HEK293T (cell line): Measurements from ENCODE around the gene EFHB.

Source experiments
- CTCF ChIA-PET: fragments of 350-600 bp; formaldehyde crosslinking; extraction: SDS; loops from one replicate; lab custom pipeline; 2021; ENCODE audit warnings: antibody characterized with exemption, inconsistent platforms; lab: Yijun Ruan, JAX
- POLR2A ChIA-PET: fragments of 350-600 bp; formaldehyde crosslinking; extraction: SDS; loops from one replicate; lab custom pipeline; 2020; ENCODE audit warnings: antibody characterized with exemption, inconsistent platforms; lab: Yijun Ruan, JAX
- DNase-seq: peaks from one replicate; pipeline ENCODE4 v3.0.0; 2012; ENCODE audit warnings: mixed read lengths; ENCODE audit errors: extremely low spot score
- ARNT ChIP-seq: fragments of 450-650 bp; IDR thresholded peaks from 2 replicates; pipeline ENCODE4 v1.6.1; 2017; ENCODE audit warnings: mild to moderate bottlenecking
- BHLHE40 ChIP-seq: fragments of 450-650 bp; IDR thresholded peaks from 2 replicates; pipeline ENCODE4 v1.6.1; 2016; ENCODE audit warnings: mild to moderate bottlenecking, moderate library complexity, borderline replicate concordance
- CTBP1 ChIP-seq: fragments of 450-650 bp; IDR thresholded peaks from 2 replicates; pipeline ENCODE4 v1.6.1; 2016; ENCODE audit warnings: borderline replicate concordance
- ELF4 ChIP-seq: fragments of 450-650 bp; IDR thresholded peaks from 2 replicates; pipeline ENCODE4 v1.6.1; 2017; ENCODE audit warnings: antibody characterized with exemption
- FOXA1 ChIP-seq: fragments of 450-650 bp; IDR thresholded peaks from 2 replicates; pipeline ENCODE4 v1.6.1; 2016; ENCODE audit warnings: mild to moderate bottlenecking
- FOXK2 ChIP-seq: fragments of 450-650 bp; IDR thresholded peaks from 2 replicates; pipeline ENCODE4 v1.6.1; 2016; ENCODE audit warnings: mild to moderate bottlenecking
- FOXM1 ChIP-seq: fragments of 450-650 bp; IDR thresholded peaks from 2 replicates; pipeline ENCODE4 v1.6.1; 2017; ENCODE audit warnings: mild to moderate bottlenecking, borderline replicate concordance
- HDGF ChIP-seq: fragments of 450-650 bp; IDR thresholded peaks from 2 replicates; pipeline ENCODE4 v1.6.1; 2017; ENCODE audit warnings: antibody characterized with exemption, borderline replicate concordance
- L3MBTL2 ChIP-seq: fragments of 450-650 bp; conservative IDR thresholded peaks from 2 replicates; pipeline ENCODE4 v1.6.1; 2016; ENCODE audit warnings: mild to moderate bottlenecking
- LEF1 ChIP-seq: fragments of 450-650 bp; IDR thresholded peaks from 2 replicates; pipeline ENCODE4 v1.6.1; 2017; ENCODE audit warnings: mild to moderate bottlenecking, borderline replicate concordance
- NFRKB ChIP-seq: fragments of 450-650 bp; IDR thresholded peaks from 2 replicates; pipeline ENCODE4 v1.6.1; 2016; ENCODE audit warnings: mild to moderate bottlenecking, moderate library complexity
- PKNOX1 ChIP-seq: fragments of 450-650 bp; IDR thresholded peaks from 2 replicates; pipeline ENCODE4 v1.6.1; 2016
- SP1 ChIP-seq: fragments of 450-650 bp; IDR thresholded peaks from 2 replicates; pipeline ENCODE4 v1.6.1; 2017
- SUZ12 ChIP-seq: fragments of 450-650 bp; IDR thresholded peaks from 2 replicates; pipeline ENCODE4 v1.6.1; 2016; ENCODE audit warnings: mild to moderate bottlenecking
- TARDBP ChIP-seq: fragments of 450-650 bp; IDR thresholded peaks from 2 replicates; pipeline ENCODE4 v1.6.1; 2016
- ZNF384 ChIP-seq: fragments of 450-650 bp; IDR thresholded peaks from 2 replicates; pipeline ENCODE4 v1.6.1; 2016

EFHB gene

GRCh38 chr3:19917167-19917566, 16.9 kb downstream of the EFHB start:
- no peak for TF ChIP-seq ELF4
- no peak for TF ChIP-seq NFRKB
- no peak for TF ChIP-seq ARNT
- TF ChIP-seq FOXK2 = no peak
- TF ChIP-seq ZNF384 = no peak
- no peak for TF ChIP-seq FOXM1
- TF ChIP-seq L3MBTL2 = no peak
- TF ChIP-seq PKNOX1 = no peak
- no peak for TF ChIP-seq FOXA1
- CTCF ChIA-PET = no interaction called here
- DNase-seq = no peak
- POLR2A ChIA-PET = no interaction called here

DNA sequence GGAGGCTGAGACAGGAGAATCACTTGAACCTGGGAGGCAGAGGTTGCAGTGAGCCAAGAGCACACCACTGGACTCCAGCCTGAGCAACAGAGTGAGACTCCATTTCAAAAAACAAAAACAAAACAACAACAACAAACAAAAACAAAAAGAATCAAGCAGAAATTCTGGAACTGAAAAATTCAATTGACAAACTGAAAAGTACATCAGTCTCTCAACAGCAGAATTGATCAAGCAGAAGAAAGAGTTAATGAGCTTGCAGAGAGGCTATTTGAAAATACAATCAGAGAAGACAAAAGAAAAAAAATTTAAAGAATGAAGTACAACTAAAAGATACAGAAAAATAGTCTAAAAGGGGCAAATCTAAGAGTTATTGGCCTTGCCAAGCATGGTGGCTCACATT, 22.6 kb downstream of the EFHB start:
- TF ChIP-seq FOXA1 (no peak), ARNT (no peak), SUZ12 (no peak), BHLHE40 (no peak), TARDBP (no peak), FOXK2 (no peak), ZNF384 (no peak), LEF1 (no peak), HDGF (no peak), L3MBTL2 (no peak), FOXM1 (no peak), ELF4 (no peak), SP1 (no peak), CTBP1 (no peak), PKNOX1 (no peak), NFRKB (no peak)
- no peak for DNase-seq
- CTCF ChIA-PET = no interaction called here
- POLR2A ChIA-PET = no interaction called here

DNA sequence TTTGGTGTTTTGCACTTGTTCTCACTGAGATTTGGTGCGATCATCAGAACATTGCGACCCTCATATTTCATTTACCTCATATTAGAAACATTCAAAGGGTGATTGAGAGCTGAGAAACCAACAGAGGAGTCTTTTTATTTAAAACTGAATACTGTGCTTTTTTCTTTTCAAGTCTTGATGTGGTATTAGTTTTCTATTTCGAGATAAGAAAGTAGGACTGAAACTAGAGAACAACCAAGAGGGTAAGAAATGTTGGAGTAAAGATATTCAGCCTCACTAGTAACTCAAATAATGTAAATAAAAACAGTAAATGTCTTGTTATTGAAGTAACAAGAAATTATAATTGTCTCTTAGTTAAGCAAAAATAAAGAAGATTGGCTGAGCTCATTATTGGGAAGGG, 26.5 kb downstream of the EFHB start:
- POLR2A ChIA-PET = no interaction called here
- TF ChIP-seq HDGF (no peak), FOXK2 (no peak), ZNF384 (no peak), ELF4 (no peak), PKNOX1 (no peak), L3MBTL2 (no peak), LEF1 (no peak), FOXM1 (no peak), BHLHE40 (no peak), ARNT (no peak), NFRKB (no peak), TARDBP (no peak), SUZ12 (no peak), SP1 (no peak), CTBP1 (no peak), FOXA1 (no peak)
- DNase-seq = no peak
- CTCF ChIA-PET = interaction anchor here (1.1 kb wide), 1 partner anchor 21 kb away, joined by 3 read pairs; no protein-coding TSS in a partner anchor

DNA sequence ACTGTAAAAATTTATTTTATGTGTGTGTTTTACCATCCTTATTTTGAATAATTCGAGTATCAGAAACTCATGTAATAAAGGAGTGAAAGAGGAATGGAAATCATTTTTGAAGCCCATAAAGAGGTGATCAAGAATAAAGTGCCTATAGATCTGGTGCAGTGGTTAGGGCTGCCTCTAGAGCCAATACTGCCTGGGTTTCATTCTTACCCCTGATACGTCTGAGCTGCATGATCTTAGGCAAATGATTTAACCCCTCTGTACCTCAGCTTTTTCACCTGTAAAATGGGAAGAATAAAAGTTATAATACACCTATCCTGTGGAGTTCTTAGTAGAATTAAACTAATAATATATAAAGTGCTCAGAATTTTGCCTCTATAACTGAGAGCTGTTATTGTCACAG, 30.4 kb downstream of the EFHB start:
- TF ChIP-seq FOXK2 (no peak), ARNT (no peak), NFRKB (no peak), SUZ12 (no peak), ZNF384 (no peak), FOXM1 (no peak), BHLHE40 (no peak), FOXA1 (no peak), LEF1 (no peak), ELF4 (no peak), HDGF (no peak), SP1 (no peak), CTBP1 (no peak), PKNOX1 (no peak), TARDBP (no peak)

GRCh38 chr3:19901918-19902317, 32.1 kb downstream of the EFHB start:
- CTCF ChIA-PET = no interaction called here
- DNase-seq = no peak
- TF ChIP-seq L3MBTL2 (no peak), CTBP1 (no peak), FOXA1 (no peak), FOXK2 (no peak), BHLHE40 (no peak), FOXM1 (no peak), ARNT (no peak), SUZ12 (no peak), ELF4 (no peak), NFRKB (no peak), LEF1 (no peak), SP1 (no peak), HDGF (no peak), ZNF384 (no peak), PKNOX1 (no peak), TARDBP (no peak)
- POLR2A ChIA-PET = no interaction called here

More for the DNA sequence above, 30.4 kb downstream of the EFHB start:
- no peak for DNase-seq
- ChIA-PET POLR2A (no interaction called here), CTCF (no interaction called here)
